C4-2B (cell line): ENCODE data around the gene TMEM151A.

Experiments used
- CTCF ChIP-seq: fragments of 450-650 bp; conservative IDR thresholded peaks from 2 replicates; pipeline ENCODE4 v1.5.1; 2017; ENCODE audit warnings: mild to moderate bottlenecking
- ZFX ChIP-seq: fragments of 450-650 bp; IDR thresholded peaks from 2 replicates; pipeline ENCODE4 v1.6.1; 2017

- TF ChIP-seq CTCF (no peak), ZFX (no peak)
Measured at GRCh38 chr11:66335531-66336233, 44.0 kb downstream of the TMEM151A start.
